HUDEP-2 (cell line): Measurements from ENCODE around the gene ARHGAP30.
A peak's percentile ranks its signal among the peaks of the same experiment; 100 is the strongest.

Source experiments
- DNase-seq, 76 experiments: peaks; one replicate each; lab custom pipeline; 2025; ENCODE audit not compliant: unreplicated experiment in 76 of 76; lab: John Stamatoyannopoulos, UW

ARHGAP30 gene

GRCh38 chr1:161091796-161092507 is 22.3 kb upstream of the ARHGAP30 start:
- DNase-seq: no peak

DNA sequence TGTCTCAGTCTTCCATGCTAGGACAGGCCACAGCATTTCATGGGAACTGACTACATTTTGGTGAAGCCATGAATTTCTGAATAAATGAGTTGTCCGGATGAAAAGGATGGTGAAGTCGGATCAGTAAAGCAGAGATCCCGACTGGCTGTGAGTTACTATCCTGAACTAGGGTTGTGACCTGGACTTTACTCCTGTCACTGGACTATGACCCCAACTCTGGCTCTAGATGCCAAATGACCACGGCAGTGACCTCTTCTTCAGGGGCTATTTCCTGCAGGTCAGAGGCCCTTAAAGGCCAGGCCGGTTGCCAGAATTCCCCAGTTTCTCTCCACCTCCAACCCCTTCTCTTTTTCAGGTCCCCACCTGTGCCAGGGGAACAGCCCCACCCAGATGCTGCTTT is 21.4 kb upstream of the ARHGAP30 start:
- DNase-seq: no peak

DNA sequence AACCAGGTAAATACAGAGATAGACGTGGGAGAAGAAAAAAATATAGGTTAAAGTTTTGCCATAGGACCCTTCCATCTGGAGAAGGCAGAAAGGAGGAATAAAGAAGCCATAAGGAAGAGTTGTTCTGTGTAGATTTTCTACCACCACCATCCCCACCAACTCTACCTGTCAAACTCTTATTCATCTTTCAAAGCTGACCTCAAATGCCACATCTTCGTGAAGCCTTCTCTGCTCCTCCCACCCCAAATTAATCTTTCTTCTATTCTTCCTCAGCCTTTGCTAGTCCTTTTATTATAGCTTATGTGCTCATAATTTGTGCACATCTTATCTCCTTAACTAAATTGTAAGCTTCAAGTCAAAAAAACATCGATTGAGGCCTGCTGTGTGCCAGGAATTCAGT is 20.9 kb upstream of the ARHGAP30 start:
- no peak for DNase-seq

GRCh38 chr1:161089938-161090337 is 20.2 kb upstream of the ARHGAP30 start:
- no peak for DNase-seq

GRCh38 chr1:161089251-161089924 is 19.7 kb upstream of the ARHGAP30 start, which contains the start of gene NECTIN4:
Gene NECTIN4, minus strand, starts transcription at chr1:161089558. Its CDS starts 262 bp downstream, at chr1:161089296.
- DNase-seq: no peak

GRCh38 chr1:161088587-161089110 is 19.0 kb upstream of the ARHGAP30 start:
- DNase-seq: no peak

DNA sequence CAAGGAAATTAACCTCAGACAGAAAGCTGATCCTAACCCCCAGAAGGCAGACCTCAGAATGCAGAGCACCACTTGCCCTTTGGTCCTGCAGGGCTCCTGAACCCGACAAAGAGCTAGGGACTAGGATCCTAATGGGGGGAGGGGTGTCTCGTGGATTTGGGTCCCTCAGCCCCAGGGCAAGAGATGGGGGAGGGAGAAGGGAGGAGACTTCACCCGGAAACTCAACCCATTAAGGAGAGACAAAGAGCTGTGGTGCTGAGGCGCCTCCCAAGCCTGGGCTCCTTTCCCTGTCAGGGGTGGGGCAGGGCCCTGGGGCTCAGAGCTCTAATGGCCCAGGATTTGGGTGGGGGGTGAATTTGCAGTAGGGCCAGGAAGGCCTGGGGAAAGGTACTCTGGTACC is 16.8 kb upstream of the ARHGAP30 start:
- DNase-seq: no peak

DNA sequence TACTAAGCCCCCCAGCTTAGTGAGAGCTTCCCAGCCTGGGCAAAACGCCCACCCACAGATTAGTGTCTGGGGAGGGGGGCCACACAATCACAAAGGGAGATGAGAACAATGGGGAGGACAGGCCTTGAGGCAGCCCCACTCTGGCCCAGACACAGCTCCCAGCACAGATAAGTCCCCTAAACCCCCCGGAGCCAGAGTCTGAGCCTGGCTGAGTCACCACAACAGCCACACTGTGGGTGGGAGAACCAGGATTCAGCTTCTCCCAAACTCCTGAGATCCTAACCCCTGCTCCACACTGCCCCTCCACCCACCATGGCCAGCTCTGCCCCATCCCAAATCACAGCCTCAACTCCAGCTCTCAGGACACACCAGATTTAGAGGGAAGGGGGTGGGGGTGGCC is 15.5 kb upstream of the ARHGAP30 start:
- no peak for DNase-seq

DNA sequence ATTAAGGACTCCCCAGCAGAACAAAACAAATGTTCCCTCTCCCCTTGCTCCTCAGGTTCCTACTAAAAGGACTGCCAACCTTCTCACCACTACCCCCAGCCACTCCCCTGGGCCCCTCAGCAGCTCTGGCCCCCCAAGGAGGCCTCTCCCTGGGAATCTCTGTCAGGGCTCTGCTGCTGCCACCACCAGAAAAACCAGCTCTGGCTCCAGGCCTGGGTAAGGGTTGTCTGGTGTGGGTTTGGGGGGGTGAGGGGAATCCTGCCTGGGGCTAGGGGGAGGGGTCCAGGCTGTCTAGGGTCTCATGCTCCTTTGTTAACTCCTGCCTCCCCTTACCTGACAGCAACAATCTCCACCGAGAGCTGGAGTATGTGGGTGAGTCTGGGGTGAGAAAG is 14.9 kb upstream of the ARHGAP30 start:
- DNase-seq: no peak

DNA sequence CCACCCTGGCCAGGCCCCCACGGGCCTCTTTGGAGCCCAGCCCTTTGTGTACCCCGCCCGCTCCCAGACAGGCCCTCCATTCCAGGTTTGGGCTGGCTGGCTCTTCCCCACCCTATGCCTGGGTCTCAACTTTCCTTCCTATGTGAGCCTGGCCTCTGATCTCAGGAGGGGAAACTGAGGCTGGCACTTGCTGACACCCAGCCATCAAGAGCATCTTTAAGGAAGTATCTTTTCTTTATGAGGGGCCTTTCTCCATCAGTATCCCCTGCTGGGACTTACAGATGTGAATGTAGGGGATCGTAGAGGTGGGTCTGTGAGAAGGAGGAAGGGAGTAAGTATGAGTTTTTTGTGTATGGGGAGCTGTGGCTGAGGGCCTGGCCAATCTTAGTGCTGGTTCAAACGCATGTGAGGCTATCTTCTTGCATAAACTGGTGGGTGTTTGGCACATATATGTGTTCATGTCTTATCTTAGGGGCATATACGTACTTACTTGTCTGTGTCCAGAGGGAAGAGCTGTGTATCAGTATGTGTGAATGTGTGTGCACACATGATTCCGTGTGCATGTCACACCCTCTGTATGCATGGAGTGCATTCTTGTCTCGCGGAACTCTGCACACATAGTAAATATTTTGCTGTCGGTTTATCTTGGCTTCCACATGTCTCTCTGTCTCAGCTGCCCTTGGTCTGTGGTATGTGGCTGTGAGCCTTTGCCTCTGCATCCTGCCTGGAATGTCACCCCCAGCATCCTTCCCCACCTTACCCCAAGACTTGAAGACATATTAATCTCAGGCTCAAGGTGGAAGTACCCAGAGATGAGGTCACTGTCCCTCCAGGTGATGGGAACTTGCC is 14.3 kb upstream of the ARHGAP30 start:
- DNase-seq: no peak

- peak in 23 of 76 experiments; percentile 2 to 54 (median 32) for DNase-seq
Measured at GRCh38 chr1:161082996-161083747, 13.5 kb upstream of the ARHGAP30 start.

DNA sequence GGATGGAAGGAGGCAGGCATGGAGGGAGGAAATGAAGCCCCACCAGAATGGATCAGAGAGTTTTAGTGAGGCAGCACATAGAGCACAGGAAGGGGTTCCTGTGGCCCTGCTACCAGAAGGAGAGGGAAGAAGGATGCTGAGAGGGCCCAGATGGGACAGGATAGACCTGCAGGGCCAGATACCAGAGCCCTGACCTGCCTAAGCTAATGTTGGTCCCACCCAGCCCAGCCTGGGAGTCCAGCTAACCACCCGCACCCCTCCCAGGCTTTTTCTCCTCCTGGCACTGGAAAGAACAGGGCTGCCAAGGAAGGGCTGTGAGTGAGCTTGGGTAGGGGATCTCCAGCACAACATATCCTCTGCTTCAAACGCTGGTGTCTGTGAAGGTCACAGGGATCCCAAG is 12.8 kb upstream of the ARHGAP30 start:
- no peak for DNase-seq

- no peak for DNase-seq
Measured at GRCh38 chr1:161081519-161081918, 11.8 kb upstream of the ARHGAP30 start.

GRCh38 chr1:161080441-161081405 is 11.0 kb upstream of the ARHGAP30 start:
- DNase-seq: no peak

GRCh38 chr1:161079436-161080110 is 9.9 kb upstream of the ARHGAP30 start:
- no peak for DNase-seq

DNA sequence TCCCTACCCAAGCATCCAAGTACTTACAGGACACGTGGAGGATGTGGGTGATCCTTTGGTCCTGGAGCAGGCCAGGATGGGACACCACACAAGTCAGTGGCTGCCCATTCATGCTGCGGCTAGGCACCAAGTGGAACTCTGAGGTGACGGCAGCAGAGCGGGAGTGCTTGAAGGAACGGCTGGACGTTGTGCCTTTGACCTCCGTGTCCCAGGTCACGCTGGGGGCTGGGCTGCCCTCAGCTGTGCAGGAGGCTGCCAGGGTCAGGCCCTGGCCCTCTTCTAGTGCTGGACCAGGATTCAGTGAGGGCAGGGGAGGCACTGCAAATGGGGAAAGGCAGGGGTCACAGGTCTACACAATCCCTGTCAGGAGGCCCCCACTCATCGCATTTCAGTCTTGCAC is 7.7 kb upstream of the ARHGAP30 start:
- no peak for DNase-seq

DNA sequence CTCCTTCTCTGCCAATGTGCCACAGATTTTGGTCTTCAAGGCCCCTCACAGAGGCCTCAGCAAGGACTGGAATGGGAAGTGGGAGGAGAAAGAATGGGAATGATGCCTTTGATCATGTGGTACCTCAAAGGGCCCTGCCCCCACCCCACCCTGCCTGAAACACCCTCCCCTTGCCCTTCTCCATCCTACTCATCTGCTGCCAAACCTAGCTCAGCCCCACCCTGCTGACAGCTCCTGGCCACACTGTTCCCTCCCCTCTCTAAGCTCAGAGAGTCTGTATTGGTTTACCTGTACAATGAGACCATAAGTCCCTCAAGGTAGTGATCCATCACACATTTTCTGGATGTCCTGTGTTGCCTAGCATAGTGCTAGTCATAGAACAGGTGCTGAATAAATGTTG is 6.7 kb upstream of the ARHGAP30 start:
- DNase-seq: no peak

DNA sequence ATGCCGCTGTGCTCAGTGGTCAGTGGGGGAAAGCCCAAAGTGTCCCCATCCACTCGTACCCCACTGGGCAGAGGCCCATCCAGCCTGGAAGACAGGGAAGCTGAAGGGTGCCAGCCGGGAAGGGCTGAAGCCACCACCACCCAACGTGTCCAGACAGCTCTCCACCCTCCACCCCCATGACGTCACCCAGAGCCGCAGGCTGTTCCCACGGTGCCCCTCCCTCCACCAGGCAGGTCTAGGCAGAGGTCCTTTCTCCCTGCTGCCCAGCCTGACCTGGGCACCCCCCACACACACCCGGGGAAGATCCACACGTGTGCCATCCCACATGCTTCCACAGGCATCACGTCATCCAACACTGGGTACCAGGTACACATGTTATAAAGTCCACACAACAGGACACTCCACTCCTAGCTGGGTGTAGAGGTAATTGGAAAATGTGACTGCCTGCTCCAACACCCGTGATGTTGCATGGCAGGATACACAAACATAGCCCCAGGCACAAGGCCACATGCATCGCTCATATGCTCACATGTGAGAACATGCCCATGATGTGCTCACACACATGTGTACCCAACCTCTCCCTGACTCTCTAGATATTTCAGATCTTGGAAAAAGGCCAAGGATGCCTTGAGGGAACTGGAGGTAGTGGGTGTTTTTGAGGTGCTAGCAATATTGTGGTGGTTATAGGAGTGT is 5.1 kb upstream of the ARHGAP30 start:
- DNase-seq: peak in 1 of 76 experiments; percentile 9
